BE2C (cell line): ENCODE data around the gene F5.
"Not testable (repeated sequence)": the region's sequence is repeated elsewhere in the genome, so short reads cannot be mapped to it uniquely, and the experiment has no call there.

Experiments
- DNase-seq: peaks from one replicate; pipeline ENCODE4 v3.0.0-alpha.2; 2020
- H3K27me3 ChIP-seq: fragments of 250-450 bp; sonication (Bioruptor Pico); 2 replicates; pipeline ENCODE4 v1.5.1; 2020; ENCODE audit warnings: mild to moderate bottlenecking
- H3K36me3 ChIP-seq: fragments of 250-450 bp; sonication (Bioruptor Pico); 2 replicates; pipeline ENCODE4 v1.5.1; 2020; ENCODE audit warnings: mild to moderate bottlenecking
- H3K4me1 ChIP-seq: fragments of 250-450 bp; sonication (Bioruptor Pico); 2 replicates; pipeline ENCODE4 v1.5.1; 2020
- H3K4me3 ChIP-seq: 2 replicates; pipeline ENCODE4 v1.5.1; 2011; ENCODE audit warnings: low read depth, low read length
- H3K9me3 ChIP-seq: fragments of 250-450 bp; sonication (Bioruptor Pico); 2 replicates; pipeline ENCODE4 v1.5.1; 2020
- TF ChIP-seq, protein P1 (sequence below): IDR thresholded peaks from 2 replicates; pipeline ENCODE4 v1.5.1; 2012; ENCODE audit warnings: mild to moderate bottlenecking, low read depth, low read length

F5 gene

DNA sequence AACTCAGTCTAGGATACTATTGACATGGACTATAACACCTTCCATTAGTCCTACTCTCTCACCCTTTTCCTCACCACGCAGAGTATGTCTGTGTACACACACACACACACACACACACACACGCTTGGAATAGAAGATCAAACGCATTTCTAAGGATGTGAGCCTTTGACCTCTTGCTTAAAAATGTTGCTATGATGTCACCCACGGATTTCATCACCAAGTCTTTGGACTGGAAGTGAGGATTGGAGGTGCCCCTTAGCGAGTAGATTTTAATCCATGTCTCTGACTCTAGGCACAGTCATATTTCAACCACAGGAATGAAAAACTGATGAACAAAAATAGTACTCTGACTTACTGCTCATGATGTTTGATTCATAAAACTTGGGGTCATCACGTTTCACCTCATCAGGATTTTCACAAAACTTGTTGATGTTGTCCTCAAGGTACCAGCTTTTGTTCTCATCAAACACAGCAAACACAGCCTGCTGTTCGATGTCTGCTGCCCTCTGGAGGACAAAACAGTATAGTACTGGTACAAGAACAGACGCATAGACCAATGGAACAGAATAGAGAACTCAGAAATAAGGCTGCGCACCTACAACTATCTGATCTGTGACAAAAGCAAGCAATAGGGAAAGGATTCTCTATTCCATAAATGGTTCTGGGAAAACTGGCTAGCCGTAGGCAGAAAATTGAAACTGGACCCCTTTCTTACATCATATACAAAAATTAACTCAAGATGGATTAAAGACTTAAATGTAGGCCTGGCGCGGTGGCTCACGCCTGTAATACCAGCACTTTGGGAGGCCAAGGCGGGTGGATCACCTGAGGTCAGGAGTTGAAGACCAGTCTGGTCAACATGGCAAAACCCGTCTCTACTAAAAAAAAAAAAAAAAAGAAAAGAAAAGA is 39.9 kb downstream of the F5 start:
- TF ChIP-seq, protein P1, sequence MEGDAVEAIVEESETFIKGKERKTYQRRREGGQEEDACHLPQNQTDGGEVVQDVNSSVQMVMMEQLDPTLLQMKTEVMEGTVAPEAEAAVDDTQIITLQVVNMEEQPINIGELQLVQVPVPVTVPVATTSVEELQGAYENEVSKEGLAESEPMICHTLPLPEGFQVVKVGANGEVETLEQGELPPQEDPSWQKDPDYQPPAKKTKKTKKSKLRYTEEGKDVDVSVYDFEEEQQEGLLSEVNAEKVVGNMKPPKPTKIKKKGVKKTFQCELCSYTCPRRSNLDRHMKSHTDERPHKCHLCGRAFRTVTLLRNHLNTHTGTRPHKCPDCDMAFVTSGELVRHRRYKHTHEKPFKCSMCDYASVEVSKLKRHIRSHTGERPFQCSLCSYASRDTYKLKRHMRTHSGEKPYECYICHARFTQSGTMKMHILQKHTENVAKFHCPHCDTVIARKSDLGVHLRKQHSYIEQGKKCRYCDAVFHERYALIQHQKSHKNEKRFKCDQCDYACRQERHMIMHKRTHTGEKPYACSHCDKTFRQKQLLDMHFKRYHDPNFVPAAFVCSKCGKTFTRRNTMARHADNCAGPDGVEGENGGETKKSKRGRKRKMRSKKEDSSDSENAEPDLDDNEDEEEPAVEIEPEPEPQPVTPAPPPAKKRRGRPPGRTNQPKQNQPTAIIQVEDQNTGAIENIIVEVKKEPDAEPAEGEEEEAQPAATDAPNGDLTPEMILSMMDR = peak; percentile 87

DNA sequence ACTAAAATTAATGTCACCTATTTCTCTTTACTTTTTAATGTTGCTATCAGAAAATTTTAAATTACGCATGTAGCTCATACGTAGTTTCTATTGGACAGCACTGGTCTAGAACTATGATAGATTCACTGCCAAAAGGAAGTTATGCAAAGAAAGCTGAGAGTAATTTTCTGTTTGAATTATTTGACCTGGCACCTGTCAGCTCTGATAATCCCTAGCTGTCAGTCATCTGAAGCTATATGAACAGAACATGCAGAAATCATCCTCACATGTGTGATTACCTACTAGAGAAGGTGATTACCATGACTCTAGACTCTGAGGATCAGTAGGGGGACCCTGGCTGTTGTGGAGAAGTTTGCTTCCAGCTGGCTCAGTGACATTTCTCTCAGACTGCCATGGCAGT is 40.8 kb downstream of the F5 start:
- TF ChIP-seq, protein P1 = no peak
- Histone ChIP-seq H3K27me3 (no peaks in the 10 kb centered on the region; the same call in 1 of the 2 replicates), H3K4me3 (no peak overlapping the region), H3K36me3 (no peaks in the 10 kb centered on the region), H3K4me1 (no peaks in the 10 kb centered on the region), H3K9me3 (no peaks in the 10 kb centered on the region)
- no peak for DNase-seq

More for the DNA sequence above, 39.9 kb downstream of the F5 start:
- Histone ChIP-seq H3K27me3 (peaks cover 7% of the 10 kb centered on the region; the same call in 1 of the 2 replicates), H3K36me3 (no peaks in the 10 kb centered on the region), H3K4me1 (no peaks in the 10 kb centered on the region), H3K4me3 (no peak overlapping the region), H3K9me3 (no peaks in the 10 kb centered on the region)
- peak; percentile 64 for DNase-seq

DNA sequence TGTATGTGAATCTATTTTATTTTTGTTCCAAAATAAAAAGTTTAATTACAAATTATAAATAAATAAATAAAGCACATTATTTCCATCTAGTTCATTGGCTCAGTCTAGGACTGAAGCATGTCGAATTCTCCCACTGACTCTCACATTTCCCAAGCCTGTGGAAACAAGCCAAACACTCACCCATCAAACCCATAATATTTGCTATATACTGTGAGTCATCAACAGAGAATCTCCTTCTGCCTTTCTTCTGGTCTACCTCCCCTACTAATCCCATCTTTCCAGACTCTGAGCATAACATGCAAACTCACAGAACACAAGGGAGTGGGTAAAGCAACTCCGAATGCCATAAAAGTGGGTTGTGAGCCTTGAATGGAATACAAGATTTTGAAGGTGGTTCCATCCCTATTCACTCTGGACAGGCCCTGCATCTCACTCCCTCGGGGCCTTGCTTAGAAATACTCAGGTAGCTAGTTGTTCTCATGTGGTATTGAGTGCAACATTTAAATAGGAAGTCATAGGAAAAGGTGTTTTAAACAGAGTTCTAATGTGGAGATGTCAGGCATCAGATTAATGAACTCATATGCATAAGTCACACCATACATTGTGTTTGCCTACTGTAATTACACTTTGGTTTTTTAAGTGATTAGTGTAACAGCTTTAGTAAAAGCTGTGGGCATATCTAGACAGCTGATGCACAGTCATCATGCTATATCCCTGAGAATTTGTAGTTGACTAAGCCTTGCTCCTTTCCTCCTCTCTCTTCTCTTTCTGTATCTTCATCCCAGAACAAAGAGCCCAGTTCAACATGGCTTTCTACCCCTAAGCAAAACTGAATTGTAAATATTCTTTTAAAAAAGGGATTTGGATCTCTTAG is 47.0 kb downstream of the F5 start:
- TF ChIP-seq, protein P1 = no peak
- Histone ChIP-seq H3K9me3 (no peaks in the 10 kb centered on the region), H3K36me3 (no peaks in the 10 kb centered on the region), H3K27me3 (no peaks in the 10 kb centered on the region; the same call in 1 of the 2 replicates), H3K4me1 (no peaks in the 10 kb centered on the region), H3K4me3 (no peak overlapping the region)
- no peak for DNase-seq

DNA sequence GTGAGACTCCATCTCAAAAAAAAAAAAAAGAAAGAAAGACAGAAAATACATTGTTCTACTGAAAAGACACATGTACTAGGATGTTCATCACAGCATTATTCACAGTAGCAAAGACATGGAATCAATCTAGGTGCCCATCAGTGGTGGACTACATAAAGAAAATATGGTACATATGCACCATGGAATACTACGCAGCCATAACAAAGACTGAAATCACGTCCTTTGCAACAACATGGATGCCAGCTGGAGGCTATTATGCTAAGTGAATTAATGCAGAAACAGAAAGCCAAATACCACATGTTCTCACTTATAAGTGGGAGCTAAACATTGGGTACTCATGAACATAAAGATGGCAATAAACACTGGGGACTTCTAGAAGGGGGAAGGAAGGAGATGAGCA is 51.6 kb downstream of the F5 start:
- H3K27me3 ChIP-seq = peaks cover 17% of the 10 kb centered on the region
- no peaks in the 10 kb centered on the region for H3K9me3 ChIP-seq
- H3K36me3 ChIP-seq = no peaks in the 10 kb centered on the region
- H3K4me3 ChIP-seq = no peak overlapping the region
- DNase-seq = no peak
- no peaks in the 10 kb centered on the region for H3K4me1 ChIP-seq
- TF ChIP-seq, protein P1 = no peak

DNA sequence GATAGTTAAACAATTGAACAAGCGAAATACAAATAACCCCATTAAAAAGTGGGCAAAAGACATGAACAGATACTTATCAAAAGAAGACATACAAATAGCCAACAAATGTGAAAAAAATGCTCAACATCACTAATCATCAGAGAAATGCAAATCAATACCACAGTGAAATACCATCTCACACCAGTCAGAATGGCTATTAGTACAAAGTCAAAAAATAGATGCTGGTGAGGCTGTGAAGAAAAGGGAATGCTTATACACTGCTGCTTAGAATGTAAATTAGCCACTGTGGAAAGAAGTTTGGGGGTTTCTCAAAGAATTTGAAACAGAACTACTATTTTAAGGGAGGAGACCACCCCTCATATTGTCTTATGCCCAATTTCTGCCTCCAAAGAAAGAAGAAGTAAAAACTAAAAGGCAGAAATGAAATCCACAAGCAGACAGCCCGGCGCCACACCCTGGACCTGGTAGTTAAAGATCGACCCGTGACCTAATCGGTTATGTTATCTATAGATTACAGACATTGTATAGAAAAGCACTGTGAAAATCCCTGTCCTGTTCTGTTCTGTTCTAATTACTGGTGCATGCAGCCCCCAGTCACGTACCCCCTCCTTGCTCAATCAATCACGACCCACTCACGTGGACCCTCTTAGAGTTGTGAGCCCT is 52.6 kb downstream of the F5 start:
- peaks cover 24% of the 10 kb centered on the region for H3K27me3 ChIP-seq
- not testable (repeated sequence) for H3K4me3 ChIP-seq, H3K36me3 ChIP-seq, DNase-seq, H3K9me3 ChIP-seq, H3K4me1 ChIP-seq

DNA sequence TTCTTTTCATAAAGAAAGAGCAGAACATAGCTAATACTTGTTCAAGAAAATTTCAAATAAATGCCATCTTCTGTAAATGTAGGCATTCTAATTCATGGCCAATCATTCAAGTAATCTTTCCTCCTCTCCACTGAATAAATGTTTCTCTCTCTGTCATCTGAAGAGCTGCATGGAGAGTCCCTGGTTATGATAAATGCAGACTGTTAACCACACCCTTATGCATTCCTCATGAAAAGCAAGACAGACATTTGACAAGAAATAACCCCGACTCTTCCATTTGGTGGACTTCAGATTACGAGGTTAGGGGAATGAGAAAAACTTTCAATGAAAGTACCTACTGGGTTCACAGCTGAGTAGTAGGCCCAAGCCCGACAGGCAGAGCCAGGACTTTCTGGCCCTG is 55.8 kb downstream of the F5 start:
- H3K9me3 ChIP-seq = no peaks in the 10 kb centered on the region
- H3K36me3 ChIP-seq = no peaks in the 10 kb centered on the region
- H3K4me3 ChIP-seq = no peak overlapping the region
- peaks cover 28% of the 10 kb centered on the region for H3K27me3 ChIP-seq
- no peaks in the 10 kb centered on the region for H3K4me1 ChIP-seq
- no peak for DNase-seq
- TF ChIP-seq, protein P1 = no peak
